ENCODE measurements around the gene TMEM132C. TPM values are rescaled to one million over a fixed set of nuclear protein-coding genes. Genes with fewer than 3 reads are reported as not detected.

TMEM132C gene
- total and polyA plus RNA-seq, 2 of the 4 experiments (the other 2 are of a cell fraction), result not detected

DNA sequence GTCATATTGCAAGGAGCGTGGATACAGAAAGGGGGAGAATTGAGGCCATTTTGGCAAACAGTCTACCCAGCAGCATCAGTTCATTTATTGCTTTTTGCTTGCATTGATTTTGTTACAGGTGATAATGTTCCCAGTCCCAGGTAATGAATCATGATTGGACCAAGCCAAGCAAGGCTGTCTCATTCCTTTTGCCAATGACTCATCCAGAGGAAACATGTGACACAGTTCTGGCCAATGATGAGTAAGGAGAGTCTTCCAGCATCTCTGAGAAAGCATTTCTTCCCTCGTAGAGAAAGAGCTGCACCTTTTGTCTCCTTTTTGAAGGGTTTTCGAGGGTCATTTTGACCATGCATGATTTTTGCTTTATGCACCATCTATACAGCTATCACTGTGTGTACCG lies 488.6 kb downstream of the TMEM132C start:
- H2BK15ac ChIP-seq (ENCODE audit: low read depth, low read length), result no peak overlapping the region
- ChIA-PET POLR2A (ENCODE audit: unreplicated experiment) (no interaction called here), CTCF (no interaction called here)
- no peak overlapping the region for H3K9ac ChIP-seq (ENCODE audit: low read depth, low read length)
- no peak for ATAC-seq (ENCODE audit: low read depth)
- H4K91ac ChIP-seq (ENCODE audit: insufficient read depth, low read depth, low read length), result no peak overlapping the region
- TF ChIP-seq CEBPB (IDR thresholded peaks at IDR 0.05; ENCODE audit: low read depth, low read length) (no peak), NFE2L2 (IDR thresholded peaks at IDR 0.05; ENCODE audit: low read depth, low read length) (no peak), SMC3 (IDR thresholded peaks at IDR 0.05; ENCODE audit: low read depth, low read length) (no peak), RCOR1 (IDR thresholded peaks at IDR 0.05; ENCODE audit: insufficient replicate concordance, low read length) (no peak), MXI1 (IDR thresholded peaks at IDR 0.05; ENCODE audit: borderline replicate concordance, low read depth, low read length) (no peak), CHD1 (IDR thresholded peaks at IDR 0.05; ENCODE audit: low read depth, low read length) (no peak), RFX5 (IDR thresholded peaks at IDR 0.05; ENCODE audit: low read depth, low read length) (no peak), MAZ (IDR thresholded peaks at IDR 0.05; ENCODE audit: borderline replicate concordance, low read depth, low read length) (no peak)
- no peak overlapping the region for H2BK120ac ChIP-seq (ENCODE audit: low read depth, low read length)
- H4K20me1 ChIP-seq (ENCODE audit: insufficient read depth, low read length), result no peaks in the 10 kb centered on the region
- no peak overlapping the region for H2BK20ac ChIP-seq (ENCODE audit: low read depth, low read length)
- H4K8ac ChIP-seq (ENCODE audit: low read depth in 2 of 2, low read length in 2 of 2), result no peak overlapping the region
- no peaks in the 10 kb centered on the region for H3K4me1 ChIP-seq (ENCODE audit: control insufficient read depth, insufficient read depth, low read length)
- H3K27me3 ChIP-seq (ENCODE audit: control insufficient read depth, insufficient read depth, low read length), result no peaks in the 10 kb centered on the region
- no peak overlapping the region for H3K4me3 ChIP-seq (ENCODE audit: insufficient read depth, low read depth, low read length)
- H3K18ac ChIP-seq (ENCODE audit: low read depth, low read length), result no peak overlapping the region
- intact Hi-C loops (cut with micrococcal nuclease), result no loop called here
- BruUV-seq (replicated peaks), result no TSS peak
- peaks cover 11% of the 10 kb centered on the region for H3K9me3 ChIP-seq (ENCODE audit: control insufficient read depth, insufficient read depth, low read length)
- H3K14ac ChIP-seq (replicated peaks; ENCODE audit: low read depth, low read length), result no peak overlapping the region
- in situ Hi-C loops (cut with MboI; ENCODE audit: low sequenced_read_pairs), result no loop called here
- H3K27ac ChIP-seq (ENCODE audit: insufficient read depth, low read length), result no peak overlapping the region
- H3K23ac ChIP-seq (ENCODE audit: low read depth, low read length), result no peak overlapping the region
- no peak overlapping the region for H2BK5ac ChIP-seq (ENCODE audit: low read depth, low read length, poor library complexity, severe bottlenecking)
- no peak overlapping the region for H2AFZ ChIP-seq (replicated peaks; ENCODE audit: low read length, poor library complexity)
- no peak overlapping the region for H4K5ac ChIP-seq (ENCODE audit: low read depth, low read length)
- H3K9me1 ChIP-seq (ENCODE audit: insufficient read depth, low read length), result no peaks in the 10 kb centered on the region
- H3K79me1 ChIP-seq (ENCODE audit: low read depth in 1 of 2, low read length in 2 of 2), result no peaks in the 10 kb centered on the region
- H2AK5ac ChIP-seq (ENCODE audit: low read depth, low read length), result no peak overlapping the region
- 67% methylated on average over 1 of the region's 4 CpGs; no CpG with 5 or more reads in 1 of the 2 experiments for WGBS, 2 experiments (ENCODE audit: extremely low coverage in 2 of 2, insufficient read length in 1 of 2)
- H3K4me2 ChIP-seq (ENCODE audit: low read depth, low read length), result no peak overlapping the region
- H3K36me3 ChIP-seq (ENCODE audit: control insufficient read depth, insufficient read depth, low read length), result no peaks in the 10 kb centered on the region
- no peak overlapping the region for H2AK9ac ChIP-seq (replicated peaks; ENCODE audit: low read depth, low read length, poor library complexity)
- DNase-seq, result no peak
- no peak overlapping the region for H3K4ac ChIP-seq (ENCODE audit: low read depth, low read length)
- no peak overlapping the region for H3K56ac ChIP-seq (ENCODE audit: extremely low read depth, insufficient read depth, low read length)
- dilution Hi-C loops (cut with HindIII; ENCODE audit: low sequenced_read_pairs, unreplicated experiment), result no loop called here

Small RNAs within 50 kb of the gene (microRNA-seq; reads per million reads assigned to microRNA genes)
- gene MIR3612 (ENCODE audit: insufficient read depth in 1 of 2, insufficient read length in 1 of 2, unreplicated experiment in 1 of 2), result 0 reads per million in 2 experiments
- 0 reads per million in 2 experiments for gene MIR4419B (ENCODE audit: insufficient read depth in 1 of 2, insufficient read length in 1 of 2, unreplicated experiment in 1 of 2)

Small RNAs within 50 kb of the gene (small RNA-seq; reads per million reads assigned to genes)
- gene MIR3612, result 0 reads per million in 5 experiments
- 0 reads per million in 5 experiments for gene MIR4419B

Measured in IMR-90 (cell line).